Tibial artery (tissue), 4 donors: ENCODE measurements around the gene BRIP1.

Experiments used
- DNase-seq, 2 donors: peaks; one replicate each; pipeline ENCODE4 v3.0.0-alpha.2; 2019
- H3K27ac ChIP-seq, 2 donors: fragments of 200-600 bp; sonication (generic) in 1 of 2; 1 replicate in 1 of 2; 2 replicates in 1 of 2; pipeline ENCODE4 v1.5.1; 2018 to 2019; ENCODE audit warnings: mild to moderate bottlenecking in 1 of 2
- H3K27me3 ChIP-seq, 2 donors: fragments of 200-600 bp; sonication (generic) in 1 of 2; one replicate each; pipeline versions ENCODE4 v1.5.1 to v1.6.0; 2016 to 2019
- H3K36me3 ChIP-seq, 3 donors: fragments of 200-600 bp; sonication (generic) in 2 of 3; one replicate each; pipeline ENCODE4 v1.5.1; 2016 to 2019; ENCODE audit warnings: mild to moderate bottlenecking in 2 of 3
- H3K4me1 ChIP-seq, 4 donors: fragments of 200-600 bp; sonication (generic) in 2 of 4; 1 replicate in 3 of 4; 2 replicates in 1 of 4; pipeline ENCODE4 v1.5.1; 2016 to 2019
- H3K4me3 ChIP-seq, 2 donors: fragments of 200-600 bp; sonication (generic) in 1 of 2; 1 replicate in 1 of 2; 2 replicates in 1 of 2; pipeline ENCODE4 v1.5.1; 2018 to 2019; ENCODE audit warnings: mild to moderate bottlenecking in 2 of 2
- H3K9me3 ChIP-seq, 3 donors: fragments of 200-600 bp; sonication (generic) in 1 of 3; one replicate each; pipeline ENCODE4 v1.5.1; 2016 to 2019
- intact Hi-C: fragments of 100-400 bp; cut with DNase I; formaldehyde crosslinking; loops from one replicate; pipeline ENCODE4 v1.15.0; 2023; ENCODE audit warnings: low total_unique reads
- TF ChIP-seq, protein P1 (sequence below), 2 experiments: fragments of 200-600 bp in 1 of 2; fragments of 450-650 bp in 1 of 2; IDR thresholded peaks; one replicate each; pipeline ENCODE4 v1.5.1; 2017 to 2019; ENCODE audit warnings: antibody characterized with exemption in 2 of 2, mild to moderate bottlenecking in 1 of 2, moderate library complexity in 1 of 2

BRIP1 gene

DNA sequence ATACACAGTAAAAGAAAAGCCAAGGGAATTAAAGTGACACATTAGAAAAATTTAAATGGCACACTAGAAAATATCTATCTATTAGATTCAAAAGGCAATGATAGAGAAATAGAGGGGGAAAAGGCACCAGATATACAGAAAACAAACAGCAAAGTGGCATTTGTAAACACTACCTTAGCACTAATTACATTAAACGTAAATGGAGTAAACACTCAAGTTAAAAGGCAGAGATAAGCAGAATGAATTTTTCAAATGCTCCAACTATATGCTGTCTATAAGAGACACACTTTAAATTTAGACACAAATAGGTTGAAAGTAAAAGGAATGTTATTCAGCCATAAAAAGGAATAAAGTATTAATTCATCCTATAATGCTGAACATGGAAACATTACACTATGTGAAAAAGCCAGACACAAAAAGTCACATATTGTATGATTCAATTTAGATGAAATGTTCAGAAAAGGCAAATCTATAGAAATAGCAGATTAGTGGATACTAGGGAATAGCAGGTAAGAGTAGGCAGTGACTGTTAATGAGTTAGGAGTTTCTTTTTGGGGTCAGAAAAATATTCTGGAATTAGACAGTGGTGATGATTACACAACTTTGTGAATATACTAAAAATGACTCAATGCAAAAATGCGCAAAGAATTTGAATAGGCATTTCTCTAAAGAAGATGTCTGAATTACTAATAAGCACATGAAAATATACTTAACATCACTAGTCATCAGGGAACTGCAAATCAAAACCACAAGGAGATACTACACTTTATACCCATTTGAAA, 92.4 kb downstream of the BRIP1 start:
- Histone ChIP-seq H3K27me3 (no peaks in the 10 kb centered on the region), H3K4me1 (no peaks in the 10 kb centered on the region), H3K36me3 (no peaks in the 10 kb centered on the region), H3K4me3 (no peak overlapping the region), H3K9me3 (peaks cover 0 to 19% (median 12%) of the 10 kb centered on the region in 3 donors), H3K27ac (no peak overlapping the region)
- no peak for DNase-seq
- TF ChIP-seq, protein P1, sequence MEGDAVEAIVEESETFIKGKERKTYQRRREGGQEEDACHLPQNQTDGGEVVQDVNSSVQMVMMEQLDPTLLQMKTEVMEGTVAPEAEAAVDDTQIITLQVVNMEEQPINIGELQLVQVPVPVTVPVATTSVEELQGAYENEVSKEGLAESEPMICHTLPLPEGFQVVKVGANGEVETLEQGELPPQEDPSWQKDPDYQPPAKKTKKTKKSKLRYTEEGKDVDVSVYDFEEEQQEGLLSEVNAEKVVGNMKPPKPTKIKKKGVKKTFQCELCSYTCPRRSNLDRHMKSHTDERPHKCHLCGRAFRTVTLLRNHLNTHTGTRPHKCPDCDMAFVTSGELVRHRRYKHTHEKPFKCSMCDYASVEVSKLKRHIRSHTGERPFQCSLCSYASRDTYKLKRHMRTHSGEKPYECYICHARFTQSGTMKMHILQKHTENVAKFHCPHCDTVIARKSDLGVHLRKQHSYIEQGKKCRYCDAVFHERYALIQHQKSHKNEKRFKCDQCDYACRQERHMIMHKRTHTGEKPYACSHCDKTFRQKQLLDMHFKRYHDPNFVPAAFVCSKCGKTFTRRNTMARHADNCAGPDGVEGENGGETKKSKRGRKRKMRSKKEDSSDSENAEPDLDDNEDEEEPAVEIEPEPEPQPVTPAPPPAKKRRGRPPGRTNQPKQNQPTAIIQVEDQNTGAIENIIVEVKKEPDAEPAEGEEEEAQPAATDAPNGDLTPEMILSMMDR (IDR thresholded peaks at IDR 0.05): no peak
- intact Hi-C loops: no loop called here

DNA sequence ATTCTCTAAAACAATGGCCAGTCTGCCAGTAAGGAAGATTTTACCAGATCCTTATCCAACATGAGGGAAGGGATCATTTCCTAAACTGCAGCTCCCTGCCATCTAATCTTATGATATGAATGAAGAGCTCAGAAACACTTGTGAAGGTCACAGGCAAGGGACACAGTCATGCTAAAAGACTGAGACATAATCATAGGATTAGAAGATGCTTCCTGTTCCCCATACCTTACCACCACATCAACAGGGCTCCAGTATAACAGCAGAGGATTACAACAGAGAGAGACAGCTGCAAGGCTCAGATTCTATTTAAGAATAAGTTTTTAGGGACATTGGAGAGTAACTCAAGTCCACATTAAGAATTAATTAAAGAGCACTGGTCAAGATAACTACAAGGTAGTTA, 93.3 kb downstream of the BRIP1 start:
- Histone ChIP-seq H3K36me3 (no peaks in the 10 kb centered on the region), H3K27ac (no peak overlapping the region), H3K4me1 (no peaks in the 10 kb centered on the region), H3K9me3 (peaks cover 0 to 19% (median 12%) of the 10 kb centered on the region in 3 donors), H3K4me3 (no peak overlapping the region), H3K27me3 (no peaks in the 10 kb centered on the region)
- DNase-seq: no peak
- intact Hi-C loops: no loop called here
- TF ChIP-seq, protein P1 (IDR thresholded peaks at IDR 0.05): no peak

DNA sequence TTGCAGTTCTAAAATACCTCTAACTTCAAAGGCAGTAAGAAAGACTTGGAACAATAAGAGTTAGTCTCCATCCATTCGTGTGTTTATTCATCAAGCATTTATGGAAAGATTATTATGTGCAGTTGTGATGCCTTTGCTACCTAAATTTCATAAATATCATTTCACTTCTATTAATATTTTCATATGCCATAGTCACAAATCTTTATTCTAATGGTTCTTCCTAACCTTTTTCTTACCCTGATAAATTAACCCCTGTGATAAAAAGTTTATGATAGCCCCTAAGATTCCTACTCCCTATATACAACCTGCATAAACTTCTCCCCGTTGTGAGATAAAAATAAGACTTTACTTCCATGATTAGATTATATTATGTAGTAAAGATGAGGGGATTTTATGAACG, 94.9 kb downstream of the BRIP1 start:
- H3K9me3 ChIP-seq: peaks cover 0 to 19% (median 12%) of the 10 kb centered on the region in 3 donors

DNA sequence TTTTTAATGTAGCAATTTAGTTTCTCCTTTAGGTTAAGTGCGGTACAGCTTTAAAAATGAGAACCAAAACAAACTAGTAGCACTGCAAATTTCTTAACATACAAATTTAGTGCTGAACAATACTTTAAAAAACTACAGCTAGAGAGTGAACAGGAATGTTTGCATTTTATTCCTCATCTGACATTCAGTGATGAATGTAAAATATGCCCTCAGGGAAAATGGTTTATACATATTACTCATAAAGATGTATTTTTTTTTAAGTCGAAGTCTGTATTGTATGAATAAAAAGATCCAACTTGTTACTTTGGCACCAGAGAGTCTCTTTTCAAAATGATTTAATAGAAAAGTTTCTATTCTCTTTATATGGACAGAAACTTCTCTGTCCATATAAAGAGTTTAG, 96.8 kb downstream of the BRIP1 start:
- intact Hi-C loops: no loop called here
- TF ChIP-seq, protein P1 (IDR thresholded peaks at IDR 0.05): no peak
- no peaks in the 10 kb centered on the region for H3K36me3 ChIP-seq

More for the DNA sequence above, 94.9 kb downstream of the BRIP1 start:
- Histone ChIP-seq H3K27ac (no peak overlapping the region), H3K4me1 (no peaks in the 10 kb centered on the region), H3K4me3 (no peak overlapping the region), H3K36me3 (no peaks in the 10 kb centered on the region), H3K27me3 (no peaks in the 10 kb centered on the region)
- intact Hi-C loops: no loop called here
- no peak for DNase-seq
- TF ChIP-seq, protein P1 (IDR thresholded peaks at IDR 0.05): no peak

DNA sequence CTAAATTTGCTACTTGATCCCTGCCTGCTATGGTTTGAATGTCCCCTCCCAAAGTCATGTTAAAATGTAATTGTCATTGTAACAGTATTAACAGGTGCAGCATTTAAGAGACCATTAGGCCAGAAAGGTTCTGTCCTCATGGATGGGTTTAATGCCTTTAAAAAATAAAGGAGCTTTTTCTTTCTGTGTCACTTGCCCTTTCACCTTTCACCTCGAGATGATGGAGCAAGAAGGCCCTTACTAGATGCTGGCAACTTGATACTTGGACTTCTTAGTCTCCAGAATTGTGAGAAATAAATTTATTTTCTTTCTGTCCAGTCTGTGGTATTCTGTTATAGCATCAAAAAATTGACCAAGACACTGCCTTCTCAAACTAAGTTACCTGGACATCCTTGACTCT, 98.5 kb downstream of the BRIP1 start:
- Histone ChIP-seq H3K27me3 (no peaks in the 10 kb centered on the region), H3K36me3 (no peaks in the 10 kb centered on the region), H3K4me3 (no peak overlapping the region), H3K9me3 (no peaks in the 10 kb centered on the region), H3K27ac (no peak overlapping the region), H3K4me1 (no peaks in the 10 kb centered on the region)
- DNase-seq: no peak
- intact Hi-C loops: no loop called here
- TF ChIP-seq, protein P1 (IDR thresholded peaks at IDR 0.05): no peak

More for the DNA sequence above, 96.8 kb downstream of the BRIP1 start:
- peaks cover 0 to 16% (median 12%) of the 10 kb centered on the region in 3 donors for H3K9me3 ChIP-seq
- no peaks in the 10 kb centered on the region for H3K27me3 ChIP-seq
- no peak overlapping the region for H3K4me3 ChIP-seq
- H3K27ac ChIP-seq: no peak overlapping the region
- H3K4me1 ChIP-seq: no peaks in the 10 kb centered on the region
- DNase-seq: no peak
